Fibroblast of lung (primary cell): Measurements from ENCODE around the gene PPP1R14B.

ENCODE experiments used
- CTCF ChIP-seq, 2 donors: IDR thresholded peaks in 1 of 2; conservative IDR thresholded peaks in 1 of 2; 1 replicate in 1 of 2; 2 replicates in 1 of 2; pipeline ENCODE4 v1.5.1; 2011 to 2012; ENCODE audit warnings: low read length in 2 of 2, control low read depth in 1 of 2, inconsistent platforms in 1 of 2, low read depth in 1 of 2, mild to moderate bottlenecking in 1 of 2
- EZH2 ChIP-seq: IDR thresholded peaks from 2 replicates; pipeline ENCODE4 v1.5.1; 2012; ENCODE audit warnings: low read length, control low read depth, mild to moderate bottlenecking; ENCODE audit errors: missing control alignments

GRCh38 chr11:64254326-64254725 is 7.6 kb upstream of the PPP1R14B start:
- TF ChIP-seq CTCF (conservative IDR thresholded peaks at IDR 0.05 in 1 of 2, IDR thresholded peaks at IDR 0.05 in 1 of 2; ENCODE audit: low read depth in 1 of 2, low read length in 2 of 2): no peak
- no peak for TF ChIP-seq EZH2
